SJCRH30 (cell line): Measurements from ENCODE around the gene EZR. TPM values are rescaled to one million over a fixed set of nuclear protein-coding genes. Genes with fewer than 3 reads are reported as not detected.
"Not testable (repeated sequence)": the region's sequence is repeated elsewhere in the genome, so short reads cannot be mapped to it uniquely, and the experiment has no call there.

Experiments
- DNase-seq, 2 experiments: peaks; one replicate each; pipeline ENCODE4 v3.0.0-alpha.2; 2015 to 2020
- H3K27ac ChIP-seq: fragments of 250-450 bp; sonication (Bioruptor Pico); 2 replicates; pipeline ENCODE4 v1.5.1; 2020; ENCODE audit warnings: mild to moderate bottlenecking, moderate library complexity
- H3K27me3 ChIP-seq: fragments of 250-450 bp; sonication (Bioruptor Pico); 2 replicates; pipeline ENCODE4 v1.5.1; 2020; ENCODE audit warnings: mild to moderate bottlenecking, moderate library complexity
- H3K36me3 ChIP-seq: fragments of 250-450 bp; sonication (Bioruptor Pico); 2 replicates; pipeline ENCODE4 v1.5.1; 2020; ENCODE audit warnings: mild to moderate bottlenecking, moderate library complexity
- H3K4me1 ChIP-seq: fragments of 250-450 bp; sonication (Bioruptor Pico); 2 replicates; pipeline ENCODE4 v1.5.1; 2020; ENCODE audit warnings: mild to moderate bottlenecking, moderate library complexity
- H3K4me3 ChIP-seq: fragments of 250-450 bp; sonication (Bioruptor Pico); 2 replicates; pipeline ENCODE4 v1.5.1; 2020; ENCODE audit warnings: mild to moderate bottlenecking, moderate library complexity
- H3K9me3 ChIP-seq: fragments of 250-450 bp; sonication (Bioruptor Pico); replicated peaks from 2 replicates; pipeline ENCODE4 v1.5.1; 2020; ENCODE audit warnings: mild to moderate bottlenecking, moderate library complexity
- total RNA-seq: library from RNA; depleted of rRNA; stranded (reverse); fragments of >200 nt; shearing (Covaris generic); gene quantifications from 2 replicates; pipeline ENCODE4 v1.2.3, GENCODE V29; 2014

The EZR gene
- total RNA-seq, 1 experiment from 2014 or later: 44.6 TPM

DNA sequence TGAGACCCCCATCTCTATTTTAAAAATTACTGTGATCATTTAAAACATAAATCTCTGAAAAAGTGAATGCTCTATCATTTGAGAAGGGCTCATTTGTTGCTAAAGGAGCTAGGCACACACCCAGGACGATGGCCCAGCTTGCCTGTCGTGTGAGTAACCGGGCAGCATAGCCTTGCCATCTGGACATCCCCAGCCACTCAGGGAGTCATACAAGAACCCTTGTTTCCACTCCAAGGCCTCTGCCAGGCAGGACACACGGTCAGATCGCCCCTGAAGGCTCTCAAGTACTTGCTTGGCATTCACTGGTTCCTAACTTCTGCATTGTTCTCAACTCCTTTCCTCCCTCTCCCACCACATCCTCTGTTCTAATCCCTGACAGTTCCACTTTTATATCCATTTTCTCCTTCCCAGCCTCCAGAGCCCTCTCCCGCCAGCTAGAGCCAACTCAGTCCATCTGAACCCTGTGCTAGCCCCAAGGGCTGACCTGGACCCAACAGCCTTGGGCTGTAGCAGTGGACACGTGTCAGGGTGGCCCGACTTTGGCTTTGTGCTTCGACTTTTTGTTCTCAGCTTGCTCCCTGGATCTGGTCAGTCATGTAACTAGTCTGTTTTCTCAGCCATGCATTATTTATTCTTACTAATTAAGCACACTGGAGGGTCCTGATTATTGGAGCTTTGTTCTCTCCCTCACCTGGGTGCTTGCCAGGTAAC is 15.7 kb upstream of the EZR start:
- Histone ChIP-seq H3K9me3 (no peaks in the 10 kb centered on the region), H3K36me3 (no peaks in the 10 kb centered on the region), H3K4me3 (no peak overlapping the region), H3K4me1 (no peaks in the 10 kb centered on the region), H3K27me3 (no peaks in the 10 kb centered on the region), H3K27ac (no peak overlapping the region)
- DNase-seq: no peak

DNA sequence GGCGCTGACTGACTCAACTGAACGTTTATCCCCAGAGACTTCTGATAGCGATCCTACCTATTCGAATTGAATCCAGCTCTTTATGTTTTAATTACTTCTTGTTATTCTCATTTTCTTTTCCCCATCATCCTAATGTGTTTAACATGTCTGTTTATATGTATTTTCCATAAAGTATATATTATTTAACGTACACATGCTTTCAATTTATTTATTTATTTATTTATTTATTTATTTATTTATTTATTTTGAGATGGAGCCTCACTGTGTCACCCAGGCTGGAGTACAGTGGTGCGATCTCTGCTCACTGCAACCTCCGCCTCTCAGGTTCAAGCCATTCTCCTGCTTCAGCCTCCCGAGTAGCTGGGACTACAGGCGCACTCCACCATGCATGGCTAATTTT is 13.6 kb upstream of the EZR start:
- H3K4me3 ChIP-seq, H3K4me1 ChIP-seq, DNase-seq, H3K36me3 ChIP-seq, H3K9me3 ChIP-seq, H3K27me3 ChIP-seq, H3K27ac ChIP-seq: not testable (repeated sequence)

GRCh38 chr6:158832026-158832425 is 12.9 kb upstream of the EZR start:
- H3K27me3 ChIP-seq: no peaks in the 10 kb centered on the region
- no peaks in the 10 kb centered on the region for H3K4me1 ChIP-seq
- H3K27ac ChIP-seq: no peak overlapping the region
- no peaks in the 10 kb centered on the region for H3K36me3 ChIP-seq
- DNase-seq: no peak
- no peak overlapping the region for H3K4me3 ChIP-seq
- no peaks in the 10 kb centered on the region for H3K9me3 ChIP-seq

GRCh38 chr6:158831571-158831970 is 12.4 kb upstream of the EZR start:
- Histone ChIP-seq H3K4me1 (no peaks in the 10 kb centered on the region), H3K36me3 (no peaks in the 10 kb centered on the region), H3K27me3 (no peaks in the 10 kb centered on the region), H3K27ac (no peak overlapping the region), H3K9me3 (no peaks in the 10 kb centered on the region), H3K4me3 (no peak overlapping the region)
- DNase-seq: no peak

GRCh38 chr6:158830736-158831135 is 11.6 kb upstream of the EZR start:
- no peaks in the 10 kb centered on the region for H3K36me3 ChIP-seq
- H3K4me1 ChIP-seq: no peaks in the 10 kb centered on the region
- no peak overlapping the region for H3K4me3 ChIP-seq
- H3K27ac ChIP-seq: no peak overlapping the region
- no peak for DNase-seq
- no peaks in the 10 kb centered on the region for H3K27me3 ChIP-seq
- H3K9me3 ChIP-seq: no peaks in the 10 kb centered on the region

GRCh38 chr6:158828807-158829206 is 9.6 kb upstream of the EZR start:
- H3K36me3 ChIP-seq: no peaks in the 10 kb centered on the region
- H3K4me3 ChIP-seq: no peak overlapping the region
- no peak for DNase-seq
- no peak overlapping the region for H3K27ac ChIP-seq
- H3K9me3 ChIP-seq: no peaks in the 10 kb centered on the region
- H3K4me1 ChIP-seq: no peaks in the 10 kb centered on the region
- H3K27me3 ChIP-seq: no peaks in the 10 kb centered on the region

GRCh38 chr6:158826819-158827501 is 7.8 kb upstream of the EZR start:
- H3K36me3 ChIP-seq: no peaks in the 10 kb centered on the region
- H3K27me3 ChIP-seq: no peaks in the 10 kb centered on the region
- DNase-seq: no peak
- no peak overlapping the region for H3K4me3 ChIP-seq
- no peak overlapping the region for H3K27ac ChIP-seq
- H3K4me1 ChIP-seq: no peaks in the 10 kb centered on the region
- H3K9me3 ChIP-seq: no peaks in the 10 kb centered on the region; the same call in 1 of the 2 replicates

- Histone ChIP-seq H3K4me1 (no peaks in the 10 kb centered on the region), H3K9me3 (no peaks in the 10 kb centered on the region; the same call in 1 of the 2 replicates), H3K36me3 (no peaks in the 10 kb centered on the region), H3K27ac (no peak overlapping the region), H3K27me3 (no peaks in the 10 kb centered on the region), H3K4me3 (no peak overlapping the region)
- no peak for DNase-seq
Observed at GRCh38 chr6:158825951-158826306, 6.8 kb upstream of the EZR start.

DNA sequence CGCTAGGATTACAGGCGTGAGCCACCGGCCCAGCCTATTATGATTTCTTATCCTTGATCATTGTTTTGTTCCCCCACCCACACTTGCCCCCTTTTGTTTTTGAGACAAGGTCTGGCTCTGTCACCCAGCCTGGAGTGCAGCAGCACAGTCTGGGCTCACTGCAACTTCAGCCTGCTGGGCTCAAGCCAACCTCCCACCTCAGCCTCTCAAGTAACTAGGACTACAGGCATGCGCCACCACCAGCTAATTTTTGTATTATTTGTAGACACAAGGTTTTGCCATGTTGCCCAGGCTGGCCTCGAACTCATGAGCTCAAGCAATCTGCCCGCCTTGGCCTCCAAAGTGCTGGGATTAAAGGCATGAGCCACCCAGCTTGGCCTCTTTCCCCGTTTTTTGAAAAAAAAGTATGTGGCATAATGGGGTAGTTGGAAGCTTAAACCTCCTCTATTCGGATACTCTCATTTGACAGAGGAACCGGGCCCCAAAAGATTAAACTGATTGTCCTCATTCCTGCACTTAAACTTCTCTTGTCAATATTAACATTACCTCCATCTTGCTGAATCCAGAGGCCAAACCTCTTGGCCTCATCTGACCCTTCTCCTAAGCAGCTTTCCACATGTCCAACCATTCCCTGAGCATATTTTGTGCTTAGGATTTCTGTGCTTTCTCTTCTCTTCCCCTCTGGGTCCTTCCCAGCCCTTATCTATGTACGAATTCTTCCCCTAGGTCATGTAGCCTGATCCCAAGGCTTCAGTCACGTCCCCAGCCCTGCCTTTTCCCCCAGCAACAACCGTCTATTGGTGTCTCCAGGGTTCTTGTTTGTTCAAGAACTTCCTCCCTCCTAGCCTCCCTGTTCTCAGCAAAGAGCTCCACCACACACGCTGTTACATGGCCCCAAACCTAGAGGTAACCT is 6.1 kb upstream of the EZR start:
- no peak for DNase-seq
- Histone ChIP-seq H3K4me1 (no peaks in the 10 kb centered on the region), H3K9me3 (no peaks in the 10 kb centered on the region; the same call in 1 of the 2 replicates), H3K36me3 (no peaks in the 10 kb centered on the region), H3K27ac (no peak overlapping the region), H3K27me3 (no peaks in the 10 kb centered on the region), H3K4me3 (no peak overlapping the region)

- H3K27ac ChIP-seq, H3K36me3 ChIP-seq: not testable (repeated sequence)
Observed at GRCh38 chr6:158823616-158824015, 4.4 kb upstream of the EZR start.

DNA sequence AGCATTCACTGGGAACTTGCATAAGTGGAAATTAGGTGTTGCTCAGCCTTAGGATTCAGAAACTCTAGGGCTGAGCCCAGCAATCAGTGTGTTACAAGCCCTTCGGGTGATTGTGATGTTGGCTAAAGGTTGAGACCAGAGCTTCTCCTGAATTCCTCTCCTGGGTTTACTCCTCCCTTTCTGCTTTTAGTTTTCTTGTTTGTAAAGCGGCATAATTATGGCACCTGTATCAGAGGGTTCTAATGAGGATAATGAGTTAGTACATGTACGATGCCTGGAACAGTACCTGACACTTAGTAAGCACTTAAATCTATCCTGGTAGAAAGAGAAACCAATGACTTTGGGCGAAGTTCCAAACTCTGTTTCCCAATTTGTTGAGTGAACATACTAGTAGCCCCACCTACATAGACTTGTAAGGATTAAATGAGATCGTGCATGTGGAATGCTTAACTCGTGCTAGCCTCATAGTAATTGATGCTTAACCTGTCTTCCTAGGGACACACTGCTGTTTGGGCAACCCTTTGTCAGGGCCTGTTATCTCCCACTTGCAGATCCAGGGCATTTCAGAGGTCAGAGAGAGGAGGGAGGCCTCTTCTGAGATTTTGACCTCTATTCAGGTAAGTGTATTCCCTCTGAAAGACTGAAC is 932 bp upstream of the EZR start:
- peaks cover 9% of the 10 kb centered on the region; the same call in 1 of the 2 replicates for H3K4me1 ChIP-seq
- H3K36me3 ChIP-seq: no peaks in the 10 kb centered on the region
- no peaks in the 10 kb centered on the region; the same call in 1 of the 2 replicates for H3K9me3 ChIP-seq
- peak in 1 of 2 experiments; percentile 17 for DNase-seq
- H3K27me3 ChIP-seq: no peaks in the 10 kb centered on the region
- peak overlapping the region; percentile 81; the same call in 1 of the 2 replicates for H3K4me3 ChIP-seq
- H3K27ac ChIP-seq: no peak overlapping the region

More at GRCh38 chr6:158823616-158824015, 4.4 kb upstream of the EZR start:
- not testable (repeated sequence) for H3K4me1 ChIP-seq, H3K27me3 ChIP-seq, DNase-seq, H3K4me3 ChIP-seq, H3K9me3 ChIP-seq

DNA sequence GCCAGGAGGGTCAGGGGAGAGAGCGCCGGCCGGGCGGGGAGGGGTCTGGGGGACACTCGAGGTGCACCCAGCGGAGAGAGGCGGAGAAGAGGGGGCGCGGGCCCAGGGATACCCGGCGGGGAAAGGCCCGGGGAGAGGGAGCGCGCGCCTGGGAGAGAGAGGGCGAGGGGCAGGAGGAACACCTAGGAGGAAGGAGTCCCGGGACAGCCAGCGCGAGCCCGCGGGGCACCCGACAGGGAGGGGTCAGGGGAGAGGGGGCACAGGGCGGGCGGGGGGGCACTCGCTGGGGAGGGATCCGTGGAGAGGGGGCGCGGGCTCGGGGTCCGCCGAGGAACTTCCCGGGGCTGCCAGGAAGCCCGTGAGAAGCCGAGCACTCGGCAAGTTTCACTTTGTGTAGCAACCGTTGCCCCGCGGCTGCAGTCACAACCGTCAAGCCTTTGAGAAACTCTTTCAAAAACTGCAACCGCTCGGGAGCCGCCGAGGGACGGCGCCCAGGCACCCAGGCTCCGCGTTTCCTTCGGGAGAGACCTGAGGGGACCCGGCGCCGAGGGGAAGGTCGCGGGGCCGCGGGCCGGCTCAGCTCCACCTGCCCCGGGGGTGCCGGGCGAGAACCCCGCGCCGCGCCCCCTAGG is 471 bp downstream of the EZR start:
- Histone ChIP-seq H3K27ac (no peak overlapping the region), H3K27me3 (no peaks in the 10 kb centered on the region), H3K4me1 (peaks cover 21% of the 10 kb centered on the region), H3K4me3 (peak overlapping the region; percentile 81), H3K36me3 (no peaks in the 10 kb centered on the region), H3K9me3 (no peaks in the 10 kb centered on the region; the same call in 1 of the 2 replicates)
- DNase-seq: peak; percentile 72 to 74

DNA sequence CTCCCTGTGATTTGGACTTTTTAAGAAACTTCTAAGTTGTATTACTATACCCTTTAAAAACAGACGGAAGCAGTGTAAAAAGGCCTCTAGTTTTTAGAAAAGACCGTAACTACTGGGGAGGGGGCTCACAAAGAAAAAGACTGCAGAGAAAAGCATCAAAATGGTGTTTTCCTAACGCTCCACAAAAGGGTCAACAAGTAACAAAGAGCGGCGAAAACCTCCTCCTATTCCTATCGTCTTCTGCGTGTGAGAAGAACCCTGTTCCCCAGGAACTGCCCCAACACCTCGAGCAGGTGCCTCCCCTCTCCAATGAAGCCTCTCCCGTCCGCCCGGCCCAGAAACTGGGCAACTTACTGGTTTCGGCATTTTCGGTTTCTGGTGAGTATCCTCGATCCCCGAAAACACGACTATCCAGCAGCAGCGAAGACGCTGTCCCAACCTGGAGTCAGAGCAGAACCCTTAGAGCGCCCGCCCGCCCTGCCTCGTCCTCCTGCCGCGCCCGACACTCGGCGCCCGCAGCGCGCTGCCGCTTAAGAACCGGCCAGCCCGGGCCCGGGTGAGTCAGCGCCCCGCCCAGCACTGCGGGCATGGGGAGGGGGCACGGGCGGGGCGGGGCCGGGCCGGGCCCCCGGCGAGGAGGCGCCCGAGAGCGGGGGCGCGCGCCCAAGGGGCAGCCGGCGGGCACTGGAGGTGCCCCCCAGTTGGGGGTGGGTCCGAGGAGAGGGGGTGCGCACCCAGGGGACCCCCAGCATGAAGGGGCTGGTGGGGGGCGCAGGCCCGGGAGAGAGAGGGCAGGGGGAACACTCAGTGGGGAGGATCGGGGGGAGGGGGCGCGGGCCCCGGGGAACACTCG is 1.2 kb downstream of the EZR start:
- H3K36me3 ChIP-seq: no peaks in the 10 kb centered on the region
- peak; percentile 65 to 74 for DNase-seq
- H3K27ac ChIP-seq: no peak overlapping the region
- H3K9me3 ChIP-seq: no peaks in the 10 kb centered on the region; the same call in 1 of the 2 replicates
- peaks cover 26% of the 10 kb centered on the region for H3K4me1 ChIP-seq
- peak overlapping the region; percentile 81 for H3K4me3 ChIP-seq
- H3K27me3 ChIP-seq: no peaks in the 10 kb centered on the region
